A172 (cell line): ENCODE measurements around the gene KRTAP4-5. TPM values are rescaled to one million over a fixed set of nuclear protein-coding genes. Genes with fewer than 3 reads are reported as not detected.
"Not testable (repeated sequence)": the region's sequence is repeated elsewhere in the genome, so short reads cannot be mapped to it uniquely, and the experiment has no call there.

ENCODE experiments used
- DNase-seq: peaks from one replicate; pipeline ENCODE4 v3.0.0-alpha.2; 2015; ENCODE audit warnings: low spot score
- total RNA-seq: library from RNA; depleted of rRNA; stranded (reverse); fragments of >200 nt; shearing (Covaris generic); gene quantifications from 2 replicates; pipeline ENCODE4 v1.2.3, GENCODE V29; 2014; rRNA removed

Gene KRTAP4-5
- total RNA-seq, 1 experiment from 2014 or later, result not detected

DNA sequence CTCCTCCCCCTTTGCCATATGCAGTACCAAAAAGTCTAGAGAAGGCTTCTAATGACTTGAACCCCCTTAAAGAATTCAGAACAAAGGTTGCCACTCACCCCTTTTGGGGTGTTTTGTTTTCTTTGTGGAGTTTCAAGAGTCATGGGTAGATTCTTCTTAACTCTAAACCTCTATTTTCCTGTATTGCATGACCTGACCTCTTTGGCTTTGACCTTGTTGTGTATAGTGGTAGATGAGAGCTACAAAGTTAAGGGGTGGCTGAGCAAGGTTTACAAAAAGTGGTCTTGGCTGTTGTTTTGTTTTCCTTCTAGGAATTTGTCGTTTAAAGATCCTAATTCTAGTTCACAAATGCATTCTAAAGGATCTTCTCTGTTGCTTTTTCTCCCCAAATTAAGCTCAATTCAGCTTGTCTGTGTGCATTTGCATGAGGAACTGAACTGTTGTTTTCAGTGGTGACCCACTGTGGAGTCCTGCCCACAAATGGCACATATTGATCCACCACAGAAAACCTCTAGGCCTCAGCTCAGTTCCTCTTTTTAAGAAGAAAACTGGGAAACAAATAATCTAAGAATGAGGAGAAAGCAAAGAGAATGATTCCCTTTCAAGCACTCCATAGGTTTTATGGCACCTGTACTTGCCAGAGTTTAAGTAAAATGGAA, 40.8 kb downstream of the KRTAP4-5 start:
- not testable (repeated sequence) for DNase-seq

- peak; percentile 31 for DNase-seq
Measured at GRCh38 chr17:41107941-41108450, 41.6 kb downstream of the KRTAP4-5 start.

DNA sequence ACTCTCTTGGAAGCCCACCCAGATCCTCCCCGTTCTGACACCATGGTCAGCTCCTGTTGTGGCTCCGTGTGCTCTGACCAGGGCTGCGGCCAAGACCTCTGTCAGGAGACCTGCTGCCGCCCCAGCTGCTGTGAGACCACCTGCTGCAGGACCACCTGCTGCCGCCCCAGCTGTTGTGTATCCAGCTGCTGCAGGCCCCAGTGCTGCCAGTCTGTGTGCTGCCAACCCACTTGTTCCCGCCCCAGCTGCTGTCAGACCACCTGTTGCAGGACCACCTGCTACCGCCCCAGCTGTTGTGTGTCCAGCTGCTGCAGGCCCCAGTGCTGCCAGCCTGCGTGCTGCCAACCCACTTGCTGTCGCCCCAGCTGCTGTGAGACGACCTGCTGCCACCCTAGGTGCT, 44.3 kb downstream of the KRTAP4-5 start, which contains the start of gene KRTAP4-9:
KRTAP4-9 (plus strand) TSS at position 43 of the 400 bp plus-strand sequence; CDS start at position 43, 0 bp downstream.
- not testable (repeated sequence) for DNase-seq

DNA sequence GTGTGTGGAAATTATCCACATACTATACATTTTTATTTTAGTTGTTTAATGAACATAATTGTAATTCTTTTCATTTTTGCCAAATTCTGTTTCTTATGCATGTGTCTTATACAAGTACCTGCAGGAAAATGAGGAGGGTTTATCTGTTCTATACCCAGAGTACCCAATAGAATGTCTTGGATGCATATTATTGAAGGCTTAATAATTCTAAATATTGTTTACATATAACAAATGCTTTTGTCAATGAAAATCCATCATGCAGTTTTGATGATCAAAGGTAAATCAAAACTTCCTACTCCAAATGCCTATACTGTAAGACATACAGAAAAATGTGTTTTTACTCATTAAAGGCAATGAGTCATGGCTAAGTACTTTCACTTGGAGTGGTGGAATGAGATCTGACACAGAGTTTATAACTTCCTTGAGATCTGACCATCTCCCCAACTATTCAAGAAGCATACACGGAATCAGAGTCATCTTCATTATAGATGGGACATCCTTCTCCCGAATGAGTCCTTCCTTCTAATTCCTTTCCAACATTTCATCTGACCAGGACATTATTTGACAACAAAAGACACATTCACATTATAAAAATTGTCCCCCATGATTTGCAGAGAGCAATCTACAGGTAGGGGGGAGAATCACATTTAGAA, 45.1 kb downstream of the KRTAP4-5 start:
- DNase-seq, result peak; percentile 68

- peak; percentile 28 for DNase-seq
Measured at GRCh38 chr17:41103896-41104295, 45.7 kb downstream of the KRTAP4-5 start.

- DNase-seq, result peak; percentile 53
Measured at GRCh38 chr17:41101586-41102259, 47.9 kb downstream of the KRTAP4-5 start, which contains the start of gene KRTAP4-16. KRTAP4-16 (minus strand) TSS chr17:41102209; CDS start chr17:41102209, 0 bp downstream.

DNA sequence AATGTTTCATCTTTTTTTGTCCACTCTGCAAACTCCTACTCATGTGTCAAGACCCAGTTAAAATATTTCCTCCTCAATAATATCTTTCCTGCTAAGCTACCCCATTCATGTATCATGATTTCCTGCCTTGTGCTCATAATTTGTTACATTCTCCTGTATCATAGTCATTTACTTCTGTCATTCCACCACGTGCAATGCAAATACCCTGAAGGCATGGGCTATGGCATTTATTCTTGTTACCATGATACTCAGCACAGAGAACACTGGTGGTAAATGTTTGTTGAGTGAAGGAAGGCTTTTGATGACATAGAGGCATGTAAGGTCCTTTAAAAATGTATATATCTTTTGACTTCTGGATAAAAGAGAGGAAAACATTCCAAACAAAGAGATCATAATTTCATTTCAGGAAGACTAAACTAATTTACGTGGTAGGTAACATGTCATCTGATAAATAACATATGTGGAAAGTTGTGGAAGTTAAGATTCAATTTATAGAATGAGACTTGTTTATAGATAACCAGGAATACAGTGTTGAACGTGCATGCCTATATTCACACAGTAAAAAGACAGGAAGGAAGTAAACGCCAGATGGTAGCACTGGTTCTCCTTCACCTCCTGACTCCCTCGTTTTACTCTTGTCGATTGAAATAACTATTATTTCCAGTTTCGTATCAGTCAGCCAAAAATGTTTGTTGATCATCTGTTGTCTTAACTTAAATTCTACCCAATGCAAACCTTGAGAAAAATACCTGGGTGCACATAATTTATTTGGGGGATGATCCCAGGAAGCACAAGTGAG, 49.7 kb downstream of the KRTAP4-5 start:
- DNase-seq, result peak; percentile 67

Other genes with a start within 250 kb of the KRTAP4-5 start
- not detected in 2 replicates for gene KRT23, start 212.2 kb downstream of the KRTAP4-5 start, total RNA-seq
- not detected in 2 replicates for gene KRT39, start 182.9 kb downstream of the KRTAP4-5 start, total RNA-seq
- not detected in 2 replicates for gene KRT40, start 165.5 kb downstream of the KRTAP4-5 start, total RNA-seq
- gene KRTAP3-3, start 155.7 kb downstream of the KRTAP4-5 start, total RNA-seq, result not detected in 2 replicates
- gene KRTAP3-2, start 149.9 kb downstream of the KRTAP4-5 start, total RNA-seq, result not detected in 2 replicates
- gene KRTAP3-1, start 140.7 kb downstream of the KRTAP4-5 start, total RNA-seq, result not detected in 2 replicates
- gene KRTAP1-5, start 122.6 kb downstream of the KRTAP4-5 start, total RNA-seq, result not detected in 2 replicates
- gene KRTAP1-4, start 119.6 kb downstream of the KRTAP4-5 start, total RNA-seq, result not detected in 2 replicates
- not detected in 2 replicates for gene KRTAP1-3, start 115.0 kb downstream of the KRTAP4-5 start, total RNA-seq
- not detected in 2 replicates for gene KRTAP1-1, start 108.4 kb downstream of the KRTAP4-5 start, total RNA-seq
- not detected in 2 replicates for gene KRTAP2-1, start 102.5 kb downstream of the KRTAP4-5 start, total RNA-seq
- gene KRTAP2-2, start 94.6 kb downstream of the KRTAP4-5 start, total RNA-seq, result not detected in 2 replicates
- gene KRTAP2-3, start 89.7 kb downstream of the KRTAP4-5 start, total RNA-seq, result 0.69 and 1.00 TPM in 2 replicates
- gene KRTAP2-4, start 83.9 kb downstream of the KRTAP4-5 start, total RNA-seq, result not detected in 2 replicates
- gene KRTAP4-7, start 65.7 kb downstream of the KRTAP4-5 start, total RNA-seq, result not detected in 2 replicates
- gene KRTAP4-8, start 51.7 kb downstream of the KRTAP4-5 start, total RNA-seq, result not detected in 2 replicates
- gene KRTAP4-16, start 47.6 kb downstream of the KRTAP4-5 start, total RNA-seq, result not detected in 2 replicates
- gene KRTAP4-9, start 44.4 kb downstream of the KRTAP4-5 start, total RNA-seq, result 0.22 TPM in 1 of 2 replicates, not detected in the other
- not detected in 2 replicates for gene KRTAP4-11, start 31.5 kb downstream of the KRTAP4-5 start, total RNA-seq
- not detected in 2 replicates for gene KRTAP4-12, start 25.6 kb downstream of the KRTAP4-5 start, total RNA-seq
- not detected in 2 replicates for gene KRTAP4-6, start 9.3 kb downstream of the KRTAP4-5 start, total RNA-seq
- not detected in 2 replicates for gene KRTAP4-4, start 10.9 kb upstream of the KRTAP4-5 start, total RNA-seq
- gene KRTAP4-3, start 18.4 kb upstream of the KRTAP4-5 start, total RNA-seq, result not detected in 2 replicates
- gene KRTAP4-2, start 28.4 kb upstream of the KRTAP4-5 start, total RNA-seq, result not detected in 2 replicates
- 0.26 TPM in 1 of 2 replicates, not detected in the other for gene KRTAP4-1, start 35.1 kb upstream of the KRTAP4-5 start, total RNA-seq
- gene KRTAP9-1, start 40.1 kb upstream of the KRTAP4-5 start, total RNA-seq, result not detected in 2 replicates
- gene KRTAP9-2, start 76.8 kb upstream of the KRTAP4-5 start, total RNA-seq, result not detected in 2 replicates
- gene KRTAP9-3, start 82.6 kb upstream of the KRTAP4-5 start, total RNA-seq, result not detected in 2 replicates
- not detected in 2 replicates for gene KRTAP9-8, start 88.2 kb upstream of the KRTAP4-5 start, total RNA-seq
- not detected in 2 replicates for gene KRTAP9-4, start 99.9 kb upstream of the KRTAP4-5 start, total RNA-seq
- not detected in 2 replicates for gene KRTAP9-9, start 105.6 kb upstream of the KRTAP4-5 start, total RNA-seq
- gene KRTAP9-6, start 115.6 kb upstream of the KRTAP4-5 start, total RNA-seq, result not detected in 2 replicates
- gene KRTAP9-7, start 125.9 kb upstream of the KRTAP4-5 start, total RNA-seq, result not detected in 2 replicates
- gene KRTAP29-1, start 153.0 kb upstream of the KRTAP4-5 start, total RNA-seq, result 0.16 TPM in 1 of 2 replicates, not detected in the other
- not detected in 2 replicates for gene KRTAP16-1, start 159.5 kb upstream of the KRTAP4-5 start, total RNA-seq
- not detected in 2 replicates for gene KRTAP17-1, start 165.9 kb upstream of the KRTAP4-5 start, total RNA-seq
- not detected in 2 replicates for gene KRT33A, start 201.0 kb upstream of the KRTAP4-5 start, total RNA-seq
- not detected in 2 replicates for gene KRT33B, start 220.0 kb upstream of the KRTAP4-5 start, total RNA-seq
- 0.31 and 1.1 TPM in 2 replicates for gene KRT34, start 232.5 kb upstream of the KRTAP4-5 start, total RNA-seq
- not detected in 2 replicates for gene KRT31, start 247.8 kb upstream of the KRTAP4-5 start, total RNA-seq